DOHH2 (cell line): ENCODE measurements around the gene FNDC11.

Source experiments
- H3F3A ChIP-seq: fragments of 200-600 bp; sonication (generic), shearing (Covaris generic); 2 replicates; pipeline ENCODE4 v1.6.0; 2016; ENCODE audit warnings: antibody characterized with exemption, mild to moderate bottlenecking; ENCODE audit not compliant: control insufficient read depth, insufficient read depth
- H3K27ac ChIP-seq: fragments of 200-600 bp; sonication (generic); 2 replicates; pipeline ENCODE4 v1.5.1; 2014; ENCODE audit warnings: low read depth, mild to moderate bottlenecking, low read length, moderate library complexity
- H3K27me3 ChIP-seq: fragments of 200-600 bp; sonication (generic); 2 replicates; pipeline ENCODE4 v1.6.1; 2014; ENCODE audit warnings: mild to moderate bottlenecking, low read length, mixed read lengths; ENCODE audit not compliant: control insufficient read depth
- H3K36me3 ChIP-seq: fragments of 200-600 bp; sonication (generic); 2 replicates; pipeline ENCODE4 v1.6.1; 2014; ENCODE audit warnings: mild to moderate bottlenecking, low read length, moderate library complexity, mixed read lengths; ENCODE audit not compliant: control insufficient read depth
- H3K4me1 ChIP-seq: fragments of 200-600 bp; sonication (generic); 2 replicates; pipeline ENCODE4 v1.6.1; 2014; ENCODE audit warnings: mild to moderate bottlenecking, low read length, mixed read lengths; ENCODE audit not compliant: control insufficient read depth
- H3K4me2 ChIP-seq: fragments of 200-600 bp; sonication (generic); 2 replicates; pipeline ENCODE4 v1.6.0; 2014; ENCODE audit warnings: mild to moderate bottlenecking, low read length, moderate library complexity
- H3K4me3 ChIP-seq: fragments of 200-600 bp; sonication (generic); 2 replicates; pipeline ENCODE4 v1.5.1; 2014; ENCODE audit warnings: mild to moderate bottlenecking, low read length, mixed read lengths
- H3K79me2 ChIP-seq: fragments of 200-600 bp; sonication (generic); 2 replicates; pipeline ENCODE4 v1.6.1; 2014; ENCODE audit warnings: mild to moderate bottlenecking, low read length, mixed read lengths; ENCODE audit not compliant: control insufficient read depth
- H3K9me2 ChIP-seq: fragments of 200-600 bp; sonication (generic); replicated peaks from 2 replicates; pipeline ENCODE4 v1.6.1; 2014; ENCODE audit warnings: mild to moderate bottlenecking, low read length, mixed read lengths; ENCODE audit not compliant: control insufficient read depth
- H3K9me3 ChIP-seq: fragments of 200-600 bp; sonication (generic); 2 replicates; pipeline ENCODE4 v1.6.1; 2014; ENCODE audit warnings: antibody characterized with exemption, low read length, mixed read lengths; ENCODE audit not compliant: control insufficient read depth, insufficient read depth
- H4K20me1 ChIP-seq: fragments of 200-600 bp; sonication (generic); 2 replicates; pipeline ENCODE4 v1.6.0; 2014; ENCODE audit warnings: low read depth, mild to moderate bottlenecking, antibody characterized with exemption, low read length, moderate library complexity; ENCODE audit not compliant: control insufficient read depth, insufficient read depth
- CTCF ChIP-seq: fragments of 200-600 bp; sonication (generic); IDR thresholded peaks from one replicate; pipeline ENCODE4 v1.5.1; 2014; ENCODE audit warnings: antibody characterized with exemption, mild to moderate bottlenecking, low read depth, low read length; ENCODE audit not compliant: poor library complexity, severe bottlenecking
- EZH2phosphoT487 ChIP-seq: fragments of 200-600 bp; sonication (generic); IDR thresholded peaks from 2 replicates; pipeline ENCODE4 v1.6.1; 2017; ENCODE audit warnings: borderline replicate concordance, mild to moderate bottlenecking, antibody characterized with exemption, low read length, moderate library complexity, mixed read lengths

Gene FNDC11

GRCh38 chr20:63586797-63587196, 32.8 kb downstream of the FNDC11 start:
- no peaks in the 10 kb centered on the region for H3K79me2 ChIP-seq

GRCh38 chr20:63587256-63587655, 33.3 kb downstream of the FNDC11 start:
- Histone ChIP-seq H3K27ac (no peak overlapping the region), H3K79me2 (no peaks in the 10 kb centered on the region), H3F3A (no peaks in the 10 kb centered on the region), H3K4me2 (no peak overlapping the region), H3K9me3 (no peaks in the 10 kb centered on the region), H3K4me1 (no peaks in the 10 kb centered on the region), H3K36me3 (peaks cover 18% of the 10 kb centered on the region; the same call in 1 of the 2 replicates), H3K4me3 (no peak overlapping the region), H3K27me3 (no peaks in the 10 kb centered on the region), H4K20me1 (no peaks in the 10 kb centered on the region), H3K9me2 (no peaks in the 10 kb centered on the region)
- no peak for TF ChIP-seq EZH2phosphoT487
- no peak for TF ChIP-seq CTCF

More at GRCh38 chr20:63586797-63587196, 32.8 kb downstream of the FNDC11 start:
- Histone ChIP-seq H3K27me3 (no peaks in the 10 kb centered on the region), H3K27ac (no peak overlapping the region), H4K20me1 (no peaks in the 10 kb centered on the region), H3K4me3 (no peak overlapping the region), H3K9me3 (no peaks in the 10 kb centered on the region), H3F3A (no peaks in the 10 kb centered on the region), H3K9me2 (no peaks in the 10 kb centered on the region), H3K4me2 (no peak overlapping the region), H3K36me3 (peaks cover 14% of the 10 kb centered on the region; the same call in 1 of the 2 replicates), H3K4me1 (no peaks in the 10 kb centered on the region)
- TF ChIP-seq EZH2phosphoT487 (no peak), CTCF (no peak)

GRCh38 chr20:63587776-63588591, 34.0 kb downstream of the FNDC11 start:
- H3K79me2 ChIP-seq, result no peaks in the 10 kb centered on the region
- peaks cover 22% of the 10 kb centered on the region; the same call in 1 of the 2 replicates for H3K36me3 ChIP-seq
- no peak overlapping the region for H3K27ac ChIP-seq
- H3K27me3 ChIP-seq, result no peaks in the 10 kb centered on the region
- H3K4me3 ChIP-seq, result no peak overlapping the region
- H3K9me3 ChIP-seq, result no peaks in the 10 kb centered on the region
- no peaks in the 10 kb centered on the region for H3K9me2 ChIP-seq
- no peaks in the 10 kb centered on the region for H4K20me1 ChIP-seq
- no peaks in the 10 kb centered on the region for H3K4me1 ChIP-seq
- TF ChIP-seq CTCF (no peak), EZH2phosphoT487 (no peak)
- H3F3A ChIP-seq, result no peaks in the 10 kb centered on the region
- H3K4me2 ChIP-seq, result no peak overlapping the region
